Breast epithelium (tissue), 3 donors: ENCODE data around the gene PTPN22.

Experiments
- POLR2A ChIP-seq: fragments of 450-650 bp; IDR thresholded peaks from one replicate; pipeline ENCODE4 v1.6.1; 2016; ENCODE audit warnings: antibody characterized with exemption, mild to moderate bottlenecking, moderate library complexity
- TF ChIP-seq, protein P1 (sequence below), 3 donors: fragments of 450-650 bp; IDR thresholded peaks; one replicate each; pipeline ENCODE4 v1.5.1; 2016 to 2017; ENCODE audit warnings: antibody characterized with exemption in 3 of 3, mild to moderate bottlenecking in 3 of 3, moderate library complexity in 3 of 3

GRCh38 chr1:113913312-113913668, 41.8 kb upstream of the PTPN22 start:
- TF ChIP-seq POLR2A: no peak
- TF ChIP-seq, protein P1, sequence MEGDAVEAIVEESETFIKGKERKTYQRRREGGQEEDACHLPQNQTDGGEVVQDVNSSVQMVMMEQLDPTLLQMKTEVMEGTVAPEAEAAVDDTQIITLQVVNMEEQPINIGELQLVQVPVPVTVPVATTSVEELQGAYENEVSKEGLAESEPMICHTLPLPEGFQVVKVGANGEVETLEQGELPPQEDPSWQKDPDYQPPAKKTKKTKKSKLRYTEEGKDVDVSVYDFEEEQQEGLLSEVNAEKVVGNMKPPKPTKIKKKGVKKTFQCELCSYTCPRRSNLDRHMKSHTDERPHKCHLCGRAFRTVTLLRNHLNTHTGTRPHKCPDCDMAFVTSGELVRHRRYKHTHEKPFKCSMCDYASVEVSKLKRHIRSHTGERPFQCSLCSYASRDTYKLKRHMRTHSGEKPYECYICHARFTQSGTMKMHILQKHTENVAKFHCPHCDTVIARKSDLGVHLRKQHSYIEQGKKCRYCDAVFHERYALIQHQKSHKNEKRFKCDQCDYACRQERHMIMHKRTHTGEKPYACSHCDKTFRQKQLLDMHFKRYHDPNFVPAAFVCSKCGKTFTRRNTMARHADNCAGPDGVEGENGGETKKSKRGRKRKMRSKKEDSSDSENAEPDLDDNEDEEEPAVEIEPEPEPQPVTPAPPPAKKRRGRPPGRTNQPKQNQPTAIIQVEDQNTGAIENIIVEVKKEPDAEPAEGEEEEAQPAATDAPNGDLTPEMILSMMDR (IDR thresholded peaks at IDR 0.05): no peak
